GM23338 (cell line): ENCODE measurements around the gene RHBDL3. TPM values are rescaled to one million over a fixed set of nuclear protein-coding genes. Genes with fewer than 3 reads are reported as not detected.

Source experiments
- ATAC-seq: fragments of 200-7000 bp; cut with Tn5 transposase; 3 replicates; pipeline ENCODE4 v1.9.1; 2020
- DNase-seq: peaks from one replicate; pipeline ENCODE4 v3.0.0-alpha.2; 2015; ENCODE audit warnings: low spot score
- H2AFZ ChIP-seq: fragments of 200-600 bp; sonication (generic); 2 replicates; pipeline ENCODE4 v1.8.0; 2016; ENCODE audit warnings: antibody characterized with exemption, mild to moderate bottlenecking, moderate library complexity
- H3F3A ChIP-seq: fragments of 200-600 bp; sonication (generic); replicated peaks from 2 replicates; pipeline ENCODE4 v1.8.0; 2017; ENCODE audit warnings: antibody characterized with exemption, mixed run types, low read depth
- H3K27ac ChIP-seq: fragments of 200-600 bp; sonication (generic); 2 replicates; pipeline ENCODE4 v1.6.1; 2016; ENCODE audit warnings: low read depth
- H3K27me3 ChIP-seq: fragments of 200-600 bp; sonication (generic); 2 replicates; pipeline ENCODE4 v1.8.0; 2016; ENCODE audit warnings: mild to moderate bottlenecking, mixed run types, moderate library complexity; ENCODE audit not compliant: insufficient read depth
- H3K36me3 ChIP-seq: fragments of 200-600 bp; sonication (generic); 2 replicates; pipeline ENCODE4 v1.8.0; 2016; ENCODE audit warnings: mild to moderate bottlenecking; ENCODE audit not compliant: insufficient read depth
- H3K4me1 ChIP-seq: fragments of 200-600 bp; sonication (generic); 2 replicates; pipeline ENCODE4 v1.8.0; 2016; ENCODE audit warnings: mild to moderate bottlenecking, moderate library complexity; ENCODE audit not compliant: insufficient read depth
- H3K4me2 ChIP-seq: fragments of 200-600 bp; sonication (generic); 2 replicates; pipeline ENCODE4 v1.7.1; 2017; ENCODE audit warnings: mixed run types
- H3K4me3 ChIP-seq: fragments of 200-600 bp; sonication (generic); 2 replicates; pipeline ENCODE4 v1.6.1; 2016; ENCODE audit warnings: mixed run types
- H3K79me2 ChIP-seq: fragments of 200-600 bp; sonication (generic); replicated peaks from 2 replicates; pipeline ENCODE4 v1.8.0; 2017; ENCODE audit warnings: mild to moderate bottlenecking; ENCODE audit not compliant: insufficient read depth
- H3K9me2 ChIP-seq: fragments of 200-600 bp; sonication (generic); 2 replicates; pipeline ENCODE4 v1.8.0; 2017; ENCODE audit not compliant: insufficient read depth
- H4K20me1 ChIP-seq: fragments of 200-600 bp; sonication (generic); replicated peaks from 2 replicates; pipeline ENCODE4 v1.8.0; 2017; ENCODE audit warnings: mild to moderate bottlenecking; ENCODE audit not compliant: insufficient read depth
- H3K27ac Mint-ChIP-seq: 2 replicates; pipeline ENCODE4 v1.8.0; 2020; ENCODE audit warnings: inconsistent platforms, mild to moderate bottlenecking, moderate library complexity, mixed read lengths
- H3K27me3 Mint-ChIP-seq: 3 replicates; pipeline ENCODE4 v1.8.0; 2022; ENCODE audit warnings: low read depth, mild to moderate bottlenecking, moderate library complexity, mixed read lengths, inconsistent platforms; ENCODE audit not compliant: insufficient read depth, poor library complexity
- H3K36me3 Mint-ChIP-seq: 3 replicates; pipeline ENCODE4 v1.8.0; 2021; ENCODE audit warnings: low read depth, mild to moderate bottlenecking, inconsistent platforms, moderate library complexity, mixed read lengths
- H3K4me1 Mint-ChIP-seq: 3 replicates; pipeline ENCODE4 v1.8.0; 2020; ENCODE audit warnings: mild to moderate bottlenecking, inconsistent platforms, mixed read lengths
- H3K4me3 Mint-ChIP-seq: 3 replicates; pipeline ENCODE4 v1.8.0; 2021; ENCODE audit warnings: moderate library complexity, mild to moderate bottlenecking, inconsistent platforms, mixed read lengths
- H3K9me3 Mint-ChIP-seq: 3 replicates; pipeline ENCODE4 v1.8.0; 2020; ENCODE audit warnings: moderate library complexity, mild to moderate bottlenecking, inconsistent platforms, mixed read lengths
- CREB1 ChIP-seq: fragments of 250-450 bp; sonication (Bioruptor Pico); IDR thresholded peaks from 2 replicates; pipeline ENCODE4 v1.5.0; 2020; ENCODE audit warnings: low read depth, mild to moderate bottlenecking, moderate library complexity
- CTCF ChIP-seq, 2 experiments: fragments of 200-600 bp in 1 of 2; sonication (generic) in 1 of 2; conservative IDR thresholded peaks; 2 replicates each; pipeline versions ENCODE4 v1.5.1 to v1.6.1; 2016 to 2017; ENCODE audit warnings: antibody characterized with exemption in 2 of 2, low read depth in 2 of 2, mild to moderate bottlenecking in 2 of 2, moderate library complexity in 1 of 2
- JUNB ChIP-seq: IDR thresholded peaks from one replicate; pipeline ENCODE4 v1.6.1; 2016; ENCODE audit warnings: antibody characterized with exemption; ENCODE audit not compliant: unreplicated experiment
- NANOG ChIP-seq: IDR thresholded peaks from 2 replicates; pipeline ENCODE4 v1.6.1; 2016; ENCODE audit warnings: antibody characterized with exemption, borderline replicate concordance
- POLR2AphosphoS5 ChIP-seq: IDR thresholded peaks from 2 replicates; pipeline ENCODE4 v1.6.1; 2016; ENCODE audit warnings: antibody characterized with exemption, low read depth
- REST ChIP-seq: IDR thresholded peaks from one replicate; pipeline ENCODE4 v1.6.1; 2018; ENCODE audit warnings: antibody characterized with exemption; ENCODE audit not compliant: unreplicated experiment
- STAT1 ChIP-seq: IDR thresholded peaks from one replicate; pipeline ENCODE4 v1.6.1; 2016; ENCODE audit warnings: antibody characterized with exemption; ENCODE audit not compliant: unreplicated experiment
- ZNF114 ChIP-seq: fragments of 250-450 bp; sonication (Bioruptor Pico); IDR thresholded peaks from 2 replicates; pipeline ENCODE4 v1.5.0; 2020; ENCODE audit warnings: mild to moderate bottlenecking, moderate library complexity
- ZNF331 ChIP-seq: fragments of 250-450 bp; sonication (Bioruptor Pico); IDR thresholded peaks from 2 replicates; pipeline ENCODE4 v1.5.0; 2020; ENCODE audit warnings: low read depth, mild to moderate bottlenecking, moderate library complexity
- polyA plus RNA-seq: library from polyadenylated mRNA; unstranded; fragments of >200 nt; fragmentation: Nextera tagmentation; extraction: Ambion mirVana; gene quantifications from 2 replicates; pipeline ENCODE4 v1.2.1, GENCODE V29; 2016
- total RNA-seq: library from RNA; depleted of rRNA; stranded (reverse); fragments of >200 nt; shearing (Covaris generic); gene quantifications from 2 replicates; pipeline ENCODE4 v1.2.3, GENCODE V29; 2014

Gene RHBDL3
- total and polyA plus RNA-seq, 2 experiments from 2014 or later, result 2.3 to 8.1 TPM

- Mint-ChIP-seq H3K36me3 (no peaks in the 10 kb centered on the region; the same call in 2 of the 3 replicates), H3K4me3 (no peak overlapping the region), H3K9me3 (no peaks in the 10 kb centered on the region; the same call in 2 of the 3 replicates), H3K27ac (no peak overlapping the region), H3K27me3 (peaks cover 8% of the 10 kb centered on the region), H3K4me1 (peaks cover 23% of the 10 kb centered on the region)
- DNase-seq, result no peak
- Histone ChIP-seq H3K27me3 (no peaks in the 10 kb centered on the region), H2AFZ (no peak overlapping the region), H3K27ac (no peak overlapping the region), H3K4me1 (peaks cover 12% of the 10 kb centered on the region), H3K79me2 (no peaks in the 10 kb centered on the region), H3K36me3 (no peaks in the 10 kb centered on the region), H3F3A (0 out of 2 replicates have a peak, but pooled peaks cover 9% of the 10 kb centered on the region), H4K20me1 (no peaks in the 10 kb centered on the region), H3K4me3 (no peak overlapping the region), H3K9me2 (no peaks in the 10 kb centered on the region), H3K4me2 (no peak overlapping the region)
- TF ChIP-seq CREB1 (CRISPR knock-in tag) (no peak), ZNF114 (CRISPR knock-in tag) (no peak), POLR2AphosphoS5 (no peak), STAT1 (no peak)
- no peak for ATAC-seq
Measured at GRCh38 chr17:32297860-32298259, 32.2 kb downstream of the RHBDL3 start.

- no peak overlapping the region for H3K4me2 ChIP-seq
- Mint-ChIP-seq H3K27ac (no peak overlapping the region), H3K36me3 (no peaks in the 10 kb centered on the region; the same call in 2 of the 3 replicates), H3K27me3 (peaks cover 10% of the 10 kb centered on the region), H3K4me3 (no peak overlapping the region), H3K9me3 (no peaks in the 10 kb centered on the region; the same call in 2 of the 3 replicates), H3K4me1 (peaks cover 26% of the 10 kb centered on the region)
- ATAC-seq (no peak; the same call in 2 of the 3 replicates), DNase-seq (no peak)
- H3K79me2 ChIP-seq, result no peaks in the 10 kb centered on the region
- H3K27me3 ChIP-seq, result no peaks in the 10 kb centered on the region
- H3F3A ChIP-seq, result 0 out of 2 replicates have a peak, but pooled peaks cover 7% of the 10 kb centered on the region
- TF ChIP-seq CTCF (conservative IDR thresholded peaks at IDR 0.05; ENCODE audit: low read depth in 2 of 2) (0 out of 4 replicates have a peak, but pooled peaks of 1 of the 2 experiments have one; percentile 9), JUNB (no peak)
- H3K4me3 ChIP-seq, result no peak overlapping the region
- H3K9me2 ChIP-seq, result no peaks in the 10 kb centered on the region
- no peak overlapping the region for H3K27ac ChIP-seq
- H2AFZ ChIP-seq, result no peak overlapping the region
- H3K36me3 ChIP-seq, result no peaks in the 10 kb centered on the region
- H4K20me1 ChIP-seq, result no peaks in the 10 kb centered on the region
- H3K4me1 ChIP-seq, result peaks cover 14% of the 10 kb centered on the region
Measured at GRCh38 chr17:32298298-32298697, 32.7 kb downstream of the RHBDL3 start.

GRCh38 chr17:32298721-32299579 lies 33.3 kb downstream of the RHBDL3 start:
- H3K27me3 Mint-ChIP-seq, result peaks cover 10% of the 10 kb centered on the region
- H3K27ac ChIP-seq, result no peak overlapping the region
- no peak overlapping the region for H2AFZ ChIP-seq
- H3K4me3 Mint-ChIP-seq, result no peak overlapping the region
- H3K36me3 Mint-ChIP-seq, result no peaks in the 10 kb centered on the region; the same call in 2 of the 3 replicates
- no peaks in the 10 kb centered on the region for H3K27me3 ChIP-seq
- no peaks in the 10 kb centered on the region for H3K36me3 ChIP-seq
- no peak overlapping the region for H3K4me2 ChIP-seq
- H3F3A ChIP-seq, result peaks cover 7% of the 10 kb centered on the region; the same call in 1 of the 2 replicates
- no peak for TF ChIP-seq ZNF331
- no peak for TF ChIP-seq NANOG
- TF ChIP-seq REST, result peak; percentile 38
- TF ChIP-seq ZNF114 (CRISPR knock-in tag), result no peak
- H3K4me1 Mint-ChIP-seq, result peaks cover 32% of the 10 kb centered on the region
- H3K9me3 Mint-ChIP-seq, result no peaks in the 10 kb centered on the region; the same call in 2 of the 3 replicates
- H3K27ac Mint-ChIP-seq, result no peak overlapping the region
- no peaks in the 10 kb centered on the region for H3K79me2 ChIP-seq
- H3K9me2 ChIP-seq, result no peaks in the 10 kb centered on the region
- H4K20me1 ChIP-seq, result no peaks in the 10 kb centered on the region
- H3K4me1 ChIP-seq, result peaks cover 20% of the 10 kb centered on the region
- ATAC-seq, result no peak
- DNase-seq, result no peak
- no peak overlapping the region for H3K4me3 ChIP-seq
